Stomach (tissue), 9 donors: ENCODE data around the gene INPP5A. TPM values are rescaled to one million over a fixed set of nuclear protein-coding genes. Genes with fewer than 3 reads are reported as not detected.

Experiments
- DNase-seq, 2 donors: peaks; one replicate each; pipeline versions ENCODE4 v3.0.0 to v3.0.0-alpha.2; 2013 to 2019
- H3K27ac ChIP-seq, 5 donors: fragments of 200-600 bp in 4 of 5; sonication (generic) in 4 of 5; one replicate each; pipeline ENCODE4 v1.5.1; 2013 to 2019; ENCODE audit warnings: mild to moderate bottlenecking in 1 of 5, moderate library complexity in 1 of 5
- H3K27me3 ChIP-seq, 3 donors: fragments of 200-600 bp; sonication (generic); one replicate each; pipeline ENCODE4 v1.5.1; 2017 to 2019; ENCODE audit warnings: mixed run types in 1 of 3
- H3K36me3 ChIP-seq, 4 donors: fragments of 200-600 bp; sonication (generic); 1 replicate in 3 of 4; 2 replicates in 1 of 4; pipeline ENCODE4 v1.5.1; 2016 to 2019
- H3K4me1 ChIP-seq, 4 donors: fragments of 200-600 bp; sonication (generic); one replicate each; pipeline ENCODE4 v1.5.1; 2016 to 2019
- H3K4me3 ChIP-seq, 4 donors: fragments of 200-600 bp; sonication (generic) in 3 of 4; one replicate each; pipeline ENCODE4 v1.5.1; 2016 to 2019; ENCODE audit warnings: mild to moderate bottlenecking in 1 of 4
- H3K9me3 ChIP-seq, 4 donors: fragments of 200-600 bp; sonication (generic); one replicate each; pipeline ENCODE4 v1.5.1; 2016 to 2019
- CTCF ChIP-seq, 7 experiments: fragments of 450-650 bp in 4 of 7; fragments of 200-600 bp in 3 of 7; sonication (generic) in 3 of 7; IDR thresholded peaks; one replicate each; pipeline ENCODE4 v1.5.1; 2016 to 2019; ENCODE audit warnings: antibody characterized with exemption in 7 of 7, control low read depth in 2 of 7, mild to moderate bottlenecking in 1 of 7
- EP300 ChIP-seq: sonication (generic); formaldehyde crosslinking; IDR thresholded peaks from one replicate; pipeline ENCODE4 v1.6.1; 2017; ENCODE audit warnings: antibody characterized with exemption
- POLR2A ChIP-seq, 4 donors: fragments of 450-650 bp; IDR thresholded peaks; one replicate each; pipeline ENCODE4 v1.6.1; 2016; ENCODE audit warnings: antibody characterized with exemption in 4 of 4, control low read depth in 2 of 4, mild to moderate bottlenecking in 1 of 4, moderate library complexity in 1 of 4
- POLR2AphosphoS5 ChIP-seq, 3 donors: sonication (generic); formaldehyde crosslinking; IDR thresholded peaks; one replicate each; pipeline ENCODE4 v1.6.1; 2016; ENCODE audit warnings: antibody characterized with exemption in 3 of 3
- WGBS, 5 donors: extraction: QIAGEN DNeasy Blood & Tissue Kit in 3 of 5; methylation state at CpG; one replicate each; pipeline versions ENCODE4 v1.1.5 to v1.1.7; 2013 to 2018; 5-methylcytosine and 5-hydroxymethylcytosine counted together
- intact Hi-C: fragments of 100-400 bp; cut with DNase I; formaldehyde crosslinking; loops from one replicate; pipeline ENCODE4 v1.15.1; 2023; ENCODE audit warnings: low total_unique reads
- polyA plus RNA-seq, 3 donors: library from polyadenylated mRNA; stranded (reverse); fragments of 200-250 nt; gene quantifications; one replicate each; pipeline ENCODE4 v1.2.3, GENCODE V29; 2013
- total RNA-seq, 5 donors: library from RNA; depleted of rRNA; stranded (reverse); fragments of >200 nt; gene quantifications; one replicate each; pipeline versions ENCODE4 v1.1.0 to v1.2.3, GENCODE V29; 2014 to 2016
- donor health status: healthy with polysubstance abuse.
- donor health status: Bipolar disorder and iron deficiency.
- donor health status: healthy.

INPP5A gene
- total and polyA plus RNA-seq, 8 donors = 17.2 to 72.3 (median 31.0) TPM

DNA sequence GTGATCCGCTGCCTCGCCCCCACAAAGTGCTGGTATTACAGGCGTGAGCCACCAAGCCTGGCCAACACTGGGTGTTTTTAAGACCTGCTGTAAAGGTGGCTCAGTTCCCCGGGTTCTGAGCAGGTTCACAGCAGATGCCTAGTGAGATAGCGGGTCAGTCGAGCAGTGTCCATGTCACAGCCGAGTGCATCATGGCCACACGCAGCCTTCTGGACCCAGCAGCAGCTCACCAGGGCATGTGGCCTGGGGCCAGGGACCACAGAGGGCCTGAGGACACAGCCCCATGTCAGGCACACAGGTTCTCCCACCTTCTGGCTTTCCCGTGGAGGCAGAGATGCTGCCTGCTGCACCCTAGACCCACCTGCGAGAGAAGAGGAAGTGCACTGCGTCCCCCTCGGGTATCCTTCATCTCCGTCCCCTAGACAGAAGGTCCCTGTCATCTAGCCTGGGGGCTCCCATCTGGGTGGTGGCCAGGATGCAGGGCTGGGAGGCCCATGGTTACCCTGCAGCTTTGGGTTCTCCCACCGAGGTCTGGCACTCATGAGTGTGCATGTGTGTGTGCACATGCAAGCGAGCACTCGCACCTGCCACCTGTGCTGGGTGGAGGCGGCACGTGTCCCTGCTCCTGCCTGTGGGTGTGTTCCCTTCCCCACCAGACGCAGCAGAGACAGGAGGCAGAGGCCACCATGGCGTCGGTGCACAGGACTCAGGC is 149.8 kb downstream of the INPP5A start:
- Histone ChIP-seq H3K4me1 (peaks cover 10 to 45% (median 27%) of the 10 kb centered on the region in 4 donors), H3K27me3 (no peaks in the 10 kb centered on the region), H3K36me3 (peaks cover 4 to 25% (median 20%) of the 10 kb centered on the region in 4 donors), H3K27ac (no peak overlapping the region), H3K9me3 (no peaks in the 10 kb centered on the region), H3K4me3 (no peak overlapping the region)
- no peak for DNase-seq
- TF ChIP-seq POLR2AphosphoS5 (IDR thresholded peaks at IDR 0.05) (no peak), POLR2A (IDR thresholded peaks at IDR 0.05) (no peak), CTCF (IDR thresholded peaks at IDR 0.05) (no peak), EP300 (no peak)
- WGBS, 5 donors = 92 to 95% (median 93%) methylated on average over 8 to 21 of the region's 21 CpGs
- intact Hi-C loops = no loop called here

DNA sequence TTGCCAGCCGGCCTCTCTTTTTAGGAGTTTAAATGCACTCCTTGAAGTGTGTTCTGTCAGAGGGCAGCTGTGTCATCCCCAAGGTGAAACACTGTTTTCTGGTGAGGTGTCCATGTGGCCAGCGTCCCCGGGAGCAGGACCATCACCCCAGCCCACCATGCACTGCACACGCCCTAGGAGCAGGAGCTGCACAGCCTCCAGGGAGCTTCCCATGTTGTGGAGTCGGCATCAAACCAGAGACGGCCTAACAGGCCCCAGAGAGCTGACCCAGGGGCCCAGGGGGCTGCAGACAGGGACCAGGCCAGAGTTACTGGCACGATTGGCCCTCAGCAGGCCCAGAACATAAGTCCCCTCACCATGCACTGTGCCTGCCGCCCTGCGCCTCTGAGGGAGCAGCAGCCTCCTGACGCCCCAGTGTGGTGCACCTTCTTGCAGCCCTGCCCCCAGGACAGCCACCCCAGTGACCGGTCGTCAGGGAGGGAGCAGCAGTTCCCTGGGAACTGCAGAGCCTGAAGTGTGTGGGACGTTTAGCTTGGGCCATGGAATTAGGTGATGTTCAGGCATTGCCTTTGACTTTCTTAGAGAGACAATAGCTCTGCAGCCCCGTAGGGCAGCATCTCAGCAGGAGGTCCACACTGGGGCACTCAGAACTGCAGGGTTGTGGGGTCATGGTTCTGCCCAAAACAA is 150.4 kb downstream of the INPP5A start:
- DNase-seq = no peak
- Histone ChIP-seq H3K27me3 (no peaks in the 10 kb centered on the region), H3K4me3 (no peak overlapping the region), H3K4me1 (peaks cover 10 to 45% (median 27%) of the 10 kb centered on the region in 4 donors), H3K27ac (no peak overlapping the region), H3K9me3 (no peaks in the 10 kb centered on the region), H3K36me3 (peaks cover 4 to 25% (median 16%) of the 10 kb centered on the region in 4 donors)
- no peak for TF ChIP-seq POLR2A (IDR thresholded peaks at IDR 0.05)
- TF ChIP-seq CTCF (IDR thresholded peaks at IDR 0.05) = no peak
- no peak for TF ChIP-seq POLR2AphosphoS5 (IDR thresholded peaks at IDR 0.05)
- TF ChIP-seq EP300 = no peak
- WGBS, 5 donors = 70 to 88% (median 86%) methylated on average over 5 to 14 of the region's 14 CpGs
- intact Hi-C loops = no loop called here

- Histone ChIP-seq H3K36me3 (peaks cover 4 to 25% (median 16%) of the 10 kb centered on the region in 4 donors), H3K27me3 (no peaks in the 10 kb centered on the region), H3K27ac (no peak overlapping the region), H3K9me3 (no peaks in the 10 kb centered on the region), H3K4me3 (no peak overlapping the region), H3K4me1 (peaks cover 10 to 39% (median 25%) of the 10 kb centered on the region in 4 donors)
- TF ChIP-seq CTCF (IDR thresholded peaks at IDR 0.05) = no peak
- TF ChIP-seq POLR2AphosphoS5 (IDR thresholded peaks at IDR 0.05) = no peak
- TF ChIP-seq EP300 = no peak
- intact Hi-C loops = no loop called here
- 90 to 95% (median 94%) methylated on average over 14 to 20 of the region's 20 CpGs for WGBS, 5 donors
- DNase-seq = no peak
Observed at GRCh38 chr10:132688580-132689420, 151.2 kb downstream of the INPP5A start.

GRCh38 chr10:132689721-132690360 is 152.3 kb downstream of the INPP5A start:
- intact Hi-C loops = no loop called here
- peaks cover 4 to 25% (median 16%) of the 10 kb centered on the region in 4 donors for H3K36me3 ChIP-seq
- H3K27ac ChIP-seq = no peak overlapping the region
- H3K9me3 ChIP-seq = no peaks in the 10 kb centered on the region
- DNase-seq = no peak
- TF ChIP-seq POLR2AphosphoS5 (IDR thresholded peaks at IDR 0.05) (no peak), EP300 (no peak), CTCF (IDR thresholded peaks at IDR 0.05) (no peak), POLR2A (IDR thresholded peaks at IDR 0.05) (no peak)
- H3K4me3 ChIP-seq = no peak overlapping the region
- H3K4me1 ChIP-seq = peaks cover 7 to 28% (median 15%) of the 10 kb centered on the region in 4 donors
- no peaks in the 10 kb centered on the region for H3K27me3 ChIP-seq
- 95 to 99% (median 97%) methylated on average over 20 to 25 of the region's 25 CpGs for WGBS, 5 donors
